CD4-positive, alpha-beta T cell treated with Interleukin-1 beta for 1 hour (primary cell): ENCODE measurements around the gene NRXN3.

Experiments used
- DNase-seq, 2 donors: peaks; one replicate each; pipeline ENCODE4 v3.0.0-alpha.2; 2020 to 2022

The NRXN3 gene

GRCh38 chr14:78327426-78328221, 157.5 kb downstream of the NRXN3 start:
- no peak for DNase-seq

- no peak for DNase-seq
These were observed 159.2 kb downstream of the NRXN3 start for GRCh38 chr14:78329371-78329770.

GRCh38 chr14:78335531-78335930, 165.4 kb downstream of the NRXN3 start:
- no peak for DNase-seq

- DNase-seq: no peak
These were observed 170.1 kb downstream of the NRXN3 start for GRCh38 chr14:78340250-78340649.

- no peak for DNase-seq
These were observed 171.7 kb downstream of the NRXN3 start for GRCh38 chr14:78341827-78342389.

GRCh38 chr14:78342879-78343278, 172.7 kb downstream of the NRXN3 start:
- DNase-seq: no peak

GRCh38 chr14:78344290-78344689, 174.1 kb downstream of the NRXN3 start:
- no peak for DNase-seq

GRCh38 chr14:78345131-78345744, 175.1 kb downstream of the NRXN3 start:
- no peak for DNase-seq

GRCh38 chr14:78346747-78347146, 176.6 kb downstream of the NRXN3 start:
- DNase-seq: no peak

GRCh38 chr14:78355109-78355508, 184.9 kb downstream of the NRXN3 start:
- no peak for DNase-seq

GRCh38 chr14:78356391-78356790, 186.2 kb downstream of the NRXN3 start:
- no peak for DNase-seq

GRCh38 chr14:78358591-78358990, 188.4 kb downstream of the NRXN3 start:
- no peak for DNase-seq

GRCh38 chr14:78359581-78359980, 189.4 kb downstream of the NRXN3 start:
- no peak for DNase-seq

- no peak for DNase-seq
These were observed 192.8 kb downstream of the NRXN3 start for GRCh38 chr14:78363008-78363407.

GRCh38 chr14:78367355-78367754, 197.2 kb downstream of the NRXN3 start:
- DNase-seq: no peak

- no peak for DNase-seq
These were observed 212.9 kb downstream of the NRXN3 start for GRCh38 chr14:78383060-78383459.

GRCh38 chr14:78398216-78398615, 228.0 kb downstream of the NRXN3 start:
- no peak for DNase-seq

- DNase-seq: no peak
These were observed 229.2 kb downstream of the NRXN3 start for GRCh38 chr14:78399316-78399889.

GRCh38 chr14:78401866-78402265, 231.7 kb downstream of the NRXN3 start:
- DNase-seq: no peak

GRCh38 chr14:78403278-78403815, 233.2 kb downstream of the NRXN3 start:
- no peak for DNase-seq

- DNase-seq: no peak
These were observed 235.1 kb downstream of the NRXN3 start for GRCh38 chr14:78405079-78405856.

GRCh38 chr14:78412475-78412874, 242.3 kb downstream of the NRXN3 start:
- no peak for DNase-seq

- no peak for DNase-seq
These were observed 244.0 kb downstream of the NRXN3 start for GRCh38 chr14:78414172-78414571.
